Omental fat pad (tissue), 4 donors: ENCODE measurements around the gene LRRC26. TPM values are rescaled to one million over a fixed set of nuclear protein-coding genes. Genes with fewer than 3 reads are reported as not detected.

Experiments
- ATAC-seq: fragments of 150-250 bp; one replicate; pipeline ENCODE4 v1.9.1; 2016; ENCODE audit warnings: mild to moderate bottlenecking, moderate library complexity; ENCODE audit not compliant: low FRiP score
- DNase-seq: peaks from one replicate; pipeline ENCODE4 v3.0.0-alpha.2; 2019; ENCODE audit warnings: low spot score
- CTCF ChIP-seq, 3 donors: fragments of 450-650 bp; IDR thresholded peaks; one replicate each; pipeline ENCODE4 v1.5.1; 2016 to 2017; ENCODE audit warnings: antibody characterized with exemption in 3 of 3, mild to moderate bottlenecking in 3 of 3, moderate library complexity in 2 of 3
- total RNA-seq, 4 donors: library from RNA; depleted of rRNA; stranded (reverse); fragments of >200 nt; gene quantifications; one replicate each; pipeline ENCODE4 v1.1.0, GENCODE V29; 2016

Gene LRRC26
- total RNA-seq, 4 donors from 2014 or later, result not detected

GRCh38 chr9:137198902-137199283 is 29.0 kb upstream of the LRRC26 start:
- DNase-seq (no peak), ATAC-seq (no peak)
- TF ChIP-seq CTCF (IDR thresholded peaks at IDR 0.05), result no peak

GRCh38 chr9:137198051-137198901 is 28.4 kb upstream of the LRRC26 start:
- no peak for ATAC-seq
- DNase-seq, result no peak

GRCh38 chr9:137195525-137196220 is 25.8 kb upstream of the LRRC26 start:
- DNase-seq, result no peak
- TF ChIP-seq CTCF (IDR thresholded peaks at IDR 0.05), result no peak
- ATAC-seq, result no peak

More at GRCh38 chr9:137198051-137198901, 28.4 kb upstream of the LRRC26 start:
- no peak for TF ChIP-seq CTCF (IDR thresholded peaks at IDR 0.05)

- TF ChIP-seq CTCF (IDR thresholded peaks at IDR 0.05), result no peak
- ATAC-seq (no peak), DNase-seq (no peak)
Measured at GRCh38 chr9:137194909-137195308, 25.1 kb upstream of the LRRC26 start.

GRCh38 chr9:137194388-137194787 is 24.5 kb upstream of the LRRC26 start:
- no peak for ATAC-seq
- no peak for DNase-seq
- TF ChIP-seq CTCF (IDR thresholded peaks at IDR 0.05), result no peak

GRCh38 chr9:137193771-137194170 is 23.9 kb upstream of the LRRC26 start:
- ATAC-seq (no peak), DNase-seq (no peak)
- TF ChIP-seq CTCF (IDR thresholded peaks at IDR 0.05), result no peak
